Esophagus squamous epithelium (tissue), 5 donors: ENCODE results near the gene IL31RA. TPM values are rescaled to one million over a fixed set of nuclear protein-coding genes. Genes with fewer than 3 reads are reported as not detected.

Experiments used
- DNase-seq: peaks from one replicate; lab custom pipeline; 2025; lab: John Stamatoyannopoulos, UW
- H3K27ac ChIP-seq, 4 donors: fragments of 200-600 bp; sonication (generic); one replicate each; pipeline ENCODE4 v1.5.1; 2016 to 2019; ENCODE audit warnings: mild to moderate bottlenecking in 1 of 4
- H3K27me3 ChIP-seq, 4 donors: fragments of 200-600 bp; sonication (generic); 1 replicate in 3 of 4; 2 replicates in 1 of 4; pipeline versions ENCODE4 v1.5.1 to v1.6.0; 2017 to 2021; ENCODE audit warnings: antibody characterized with exemption in 1 of 4
- H3K36me3 ChIP-seq, 3 donors: fragments of 200-600 bp; sonication (generic); one replicate each; pipeline ENCODE4 v1.5.1; 2016 to 2019
- H3K4me1 ChIP-seq, 3 donors: fragments of 200-600 bp; sonication (generic); one replicate each; pipeline ENCODE4 v1.5.1; 2017 to 2019
- H3K4me3 ChIP-seq, 4 donors: fragments of 200-600 bp; sonication (generic); 1 replicate in 3 of 4; 2 replicates in 1 of 4; pipeline ENCODE4 v1.5.1; 2016 to 2019; ENCODE audit warnings: mild to moderate bottlenecking in 2 of 4, moderate library complexity in 1 of 4
- H3K9me3 ChIP-seq, 3 donors: fragments of 200-600 bp; sonication (generic); one replicate each; pipeline ENCODE4 v1.5.1; 2016 to 2019
- POLR2A ChIP-seq, 4 donors: fragments of 450-650 bp; IDR thresholded peaks; one replicate each; pipeline ENCODE4 v1.6.1; 2017; ENCODE audit warnings: antibody characterized with exemption in 4 of 4, mild to moderate bottlenecking in 4 of 4, moderate library complexity in 3 of 4
- WGBS, 2 donors: methylation state at CpG; one replicate each; pipeline ENCODE4 v1.1.5; 2018; 5-methylcytosine and 5-hydroxymethylcytosine counted together
- intact Hi-C: fragments of 100-400 bp; cut with DNase I; formaldehyde crosslinking; loops from one replicate; pipeline ENCODE4 v1.15.0; 2022
- total RNA-seq, 4 donors: library from RNA; depleted of rRNA; stranded (reverse); fragments of >200 nt; gene quantifications; one replicate each; pipeline ENCODE4 v1.1.0, GENCODE V29; 2016
- TF ChIP-seq, protein P1 (sequence below), 6 experiments: fragments of 450-650 bp in 4 of 6; fragments of 200-600 bp in 2 of 6; sonication (generic) in 2 of 6; IDR thresholded peaks; one replicate each; pipeline ENCODE4 v1.5.1; 2016 to 2019; ENCODE audit warnings: antibody characterized with exemption in 6 of 6, mild to moderate bottlenecking in 4 of 6, moderate library complexity in 4 of 6
- donor health status: DM: yes; HTN: yes; CAD: no.

IL31RA gene
- total RNA-seq, 4 donors from 2014 or later = not detected

GRCh38 chr5:55897905-55898304 is 46.7 kb downstream of the IL31RA start:
- no peak overlapping the region for H3K27ac ChIP-seq
- TF ChIP-seq POLR2A (IDR thresholded peaks at IDR 0.05) = no peak
- TF ChIP-seq, protein P1, sequence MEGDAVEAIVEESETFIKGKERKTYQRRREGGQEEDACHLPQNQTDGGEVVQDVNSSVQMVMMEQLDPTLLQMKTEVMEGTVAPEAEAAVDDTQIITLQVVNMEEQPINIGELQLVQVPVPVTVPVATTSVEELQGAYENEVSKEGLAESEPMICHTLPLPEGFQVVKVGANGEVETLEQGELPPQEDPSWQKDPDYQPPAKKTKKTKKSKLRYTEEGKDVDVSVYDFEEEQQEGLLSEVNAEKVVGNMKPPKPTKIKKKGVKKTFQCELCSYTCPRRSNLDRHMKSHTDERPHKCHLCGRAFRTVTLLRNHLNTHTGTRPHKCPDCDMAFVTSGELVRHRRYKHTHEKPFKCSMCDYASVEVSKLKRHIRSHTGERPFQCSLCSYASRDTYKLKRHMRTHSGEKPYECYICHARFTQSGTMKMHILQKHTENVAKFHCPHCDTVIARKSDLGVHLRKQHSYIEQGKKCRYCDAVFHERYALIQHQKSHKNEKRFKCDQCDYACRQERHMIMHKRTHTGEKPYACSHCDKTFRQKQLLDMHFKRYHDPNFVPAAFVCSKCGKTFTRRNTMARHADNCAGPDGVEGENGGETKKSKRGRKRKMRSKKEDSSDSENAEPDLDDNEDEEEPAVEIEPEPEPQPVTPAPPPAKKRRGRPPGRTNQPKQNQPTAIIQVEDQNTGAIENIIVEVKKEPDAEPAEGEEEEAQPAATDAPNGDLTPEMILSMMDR (IDR thresholded peaks at IDR 0.05) = no peak
- DNase-seq = no peak
- peak overlapping the region in 1 of 4 donors; percentile 19 for H3K4me3 ChIP-seq
- peaks cover 0 to 12% (median under 1%) of the 10 kb centered on the region in 3 donors for H3K4me1 ChIP-seq
- 49 to 83% methylated on average over 12 to 14 of the region's 14 CpGs for WGBS, 2 donors
- H3K36me3 ChIP-seq = no peaks in the 10 kb centered on the region
- no peaks in the 10 kb centered on the region for H3K9me3 ChIP-seq
- intact Hi-C loops = no loop called here
- H3K27me3 ChIP-seq = no peaks in the 10 kb centered on the region

GRCh38 chr5:55899344-55899743 is 48.2 kb downstream of the IL31RA start:
- Histone ChIP-seq H3K36me3 (no peaks in the 10 kb centered on the region), H3K27me3 (no peaks in the 10 kb centered on the region), H3K4me1 (peaks cover 0 to 25% (median 8%) of the 10 kb centered on the region in 3 donors), H3K4me3 (no peak overlapping the region), H3K9me3 (no peaks in the 10 kb centered on the region), H3K27ac (no peak overlapping the region)
- no peak for TF ChIP-seq POLR2A (IDR thresholded peaks at IDR 0.05)
- TF ChIP-seq, protein P1 (IDR thresholded peaks at IDR 0.05) = no peak
- DNase-seq = no peak
- intact Hi-C loops = no loop called here
- WGBS, 2 donors = 89 to 97% methylated on average over 5 to 6 of the region's 6 CpGs

GRCh38 chr5:55900068-55900467 is 48.9 kb downstream of the IL31RA start:
- Histone ChIP-seq H3K36me3 (no peaks in the 10 kb centered on the region), H3K4me3 (no peak overlapping the region), H3K4me1 (peaks cover 0 to 25% (median 8%) of the 10 kb centered on the region in 3 donors), H3K27ac (no peak overlapping the region), H3K27me3 (no peaks in the 10 kb centered on the region), H3K9me3 (no peaks in the 10 kb centered on the region)
- no peak for TF ChIP-seq POLR2A (IDR thresholded peaks at IDR 0.05)
- TF ChIP-seq, protein P1 (IDR thresholded peaks at IDR 0.05) = no peak
- DNase-seq = no peak
- 42 to 74% methylated on average over 1 of the region's 1 CpG for WGBS, 2 donors
- intact Hi-C loops = no loop called here

GRCh38 chr5:55900776-55901175 is 49.6 kb downstream of the IL31RA start:
- Histone ChIP-seq H3K9me3 (no peaks in the 10 kb centered on the region), H3K4me1 (peaks cover 0 to 25% (median 8%) of the 10 kb centered on the region in 3 donors), H3K27me3 (no peaks in the 10 kb centered on the region), H3K27ac (no peak overlapping the region), H3K4me3 (no peak overlapping the region), H3K36me3 (no peaks in the 10 kb centered on the region)
- no peak for DNase-seq
- TF ChIP-seq POLR2A (IDR thresholded peaks at IDR 0.05) = no peak
- TF ChIP-seq, protein P1 (IDR thresholded peaks at IDR 0.05) = no peak
- intact Hi-C loops = no loop called here

GRCh38 chr5:55902696-55903095 is 51.5 kb downstream of the IL31RA start:
- no peak overlapping the region for H3K27ac ChIP-seq
- H3K4me1 ChIP-seq = peaks cover 0 to 20% (median 8%) of the 10 kb centered on the region in 3 donors
- no peaks in the 10 kb centered on the region for H3K9me3 ChIP-seq
- WGBS, 2 donors = 72 to 77% methylated on average over 3 to 5 of the region's 5 CpGs
- DNase-seq = no peak
- no peaks in the 10 kb centered on the region for H3K36me3 ChIP-seq
- no peaks in the 10 kb centered on the region for H3K27me3 ChIP-seq
- TF ChIP-seq, protein P1 (IDR thresholded peaks at IDR 0.05) = no peak
- TF ChIP-seq POLR2A (IDR thresholded peaks at IDR 0.05) = no peak
- intact Hi-C loops = no loop called here
- H3K4me3 ChIP-seq = no peak overlapping the region
